ENCODE measurements around the gene TRIM59.
A peak's percentile ranks its signal among the peaks of the same experiment; 100 is the strongest.

TRIM59 gene

DNA sequence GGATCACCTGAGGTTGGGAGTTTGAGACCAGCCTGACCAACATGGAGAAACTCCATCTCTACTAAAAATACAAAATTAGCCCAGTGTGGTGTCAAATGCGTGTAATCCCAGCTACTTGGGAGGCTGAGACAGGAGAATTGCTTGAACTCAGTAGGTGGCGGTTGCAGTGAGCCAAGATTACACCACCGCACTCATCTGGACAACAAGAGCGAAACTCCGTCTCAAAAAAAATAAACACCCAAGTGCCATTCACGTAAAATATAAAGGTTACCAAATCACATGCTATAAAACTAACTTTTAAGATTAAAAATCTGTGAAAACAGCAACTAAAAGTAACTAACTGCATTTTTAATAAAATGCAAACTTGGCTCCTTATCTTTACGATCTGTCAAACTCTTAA, 8.9 kb downstream of the TRIM59 start (continued):
- TF ChIP-seq ZNF529 (tag by site-specific recombination; IDR thresholded peaks at IDR 0.05; ENCODE audit: insufficient replicate concordance): no peak
- TF ChIP-seq SP2 (tag by site-specific recombination; IDR thresholded peaks at IDR 0.05): no peak
- TF ChIP-seq, protein P1, sequence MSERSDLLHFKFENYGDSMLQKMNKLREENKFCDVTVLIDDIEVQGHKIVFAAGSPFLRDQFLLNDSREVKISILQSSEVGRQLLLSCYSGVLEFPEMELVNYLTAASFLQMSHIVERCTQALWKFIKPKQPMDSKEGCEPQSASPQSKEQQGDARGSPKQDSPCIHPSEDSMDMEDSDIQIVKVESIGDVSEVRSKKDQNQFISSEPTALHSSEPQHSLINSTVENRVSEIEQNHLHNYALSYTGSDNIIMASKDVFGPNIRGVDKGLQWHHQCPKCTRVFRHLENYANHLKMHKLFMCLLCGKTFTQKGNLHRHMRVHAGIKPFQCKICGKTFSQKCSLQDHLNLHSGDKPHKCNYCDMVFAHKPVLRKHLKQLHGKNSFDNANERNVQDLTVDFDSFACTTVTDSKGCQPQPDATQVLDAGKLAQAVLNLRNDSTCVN (tag by site-specific recombination; optimal IDR thresholded peaks at IDR 0.05): no peak
- TF ChIP-seq, protein P2, sequence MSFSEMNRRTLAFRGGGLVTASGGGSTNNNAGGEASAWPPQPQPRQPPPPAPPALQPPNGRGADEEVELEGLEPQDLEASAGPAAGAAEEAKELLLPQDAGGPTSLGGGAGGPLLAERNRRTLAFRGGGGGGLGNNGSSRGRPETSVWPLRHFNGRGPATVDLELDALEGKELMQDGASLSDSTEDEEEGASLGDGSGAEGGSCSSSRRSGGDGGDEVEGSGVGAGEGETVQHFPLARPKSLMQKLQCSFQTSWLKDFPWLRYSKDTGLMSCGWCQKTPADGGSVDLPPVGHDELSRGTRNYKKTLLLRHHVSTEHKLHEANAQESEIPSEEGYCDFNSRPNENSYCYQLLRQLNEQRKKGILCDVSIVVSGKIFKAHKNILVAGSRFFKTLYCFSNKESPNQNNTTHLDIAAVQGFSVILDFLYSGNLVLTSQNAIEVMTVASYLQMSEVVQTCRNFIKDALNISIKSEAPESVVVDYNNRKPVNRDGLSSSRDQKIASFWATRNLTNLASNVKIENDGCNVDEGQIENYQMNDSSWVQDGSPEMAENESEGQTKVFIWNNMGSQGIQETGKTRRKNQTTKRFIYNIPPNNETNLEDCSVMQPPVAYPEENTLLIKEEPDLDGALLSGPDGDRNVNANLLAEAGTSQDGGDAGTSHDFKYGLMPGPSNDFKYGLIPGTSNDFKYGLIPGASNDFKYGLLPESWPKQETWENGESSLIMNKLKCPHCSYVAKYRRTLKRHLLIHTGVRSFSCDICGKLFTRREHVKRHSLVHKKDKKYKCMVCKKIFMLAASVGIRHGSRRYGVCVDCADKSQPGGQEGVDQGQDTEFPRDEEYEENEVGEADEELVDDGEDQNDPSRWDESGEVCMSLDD (tag by site-specific recombination; IDR thresholded peaks at IDR 0.05): no peak
- TF ChIP-seq, protein P3, sequence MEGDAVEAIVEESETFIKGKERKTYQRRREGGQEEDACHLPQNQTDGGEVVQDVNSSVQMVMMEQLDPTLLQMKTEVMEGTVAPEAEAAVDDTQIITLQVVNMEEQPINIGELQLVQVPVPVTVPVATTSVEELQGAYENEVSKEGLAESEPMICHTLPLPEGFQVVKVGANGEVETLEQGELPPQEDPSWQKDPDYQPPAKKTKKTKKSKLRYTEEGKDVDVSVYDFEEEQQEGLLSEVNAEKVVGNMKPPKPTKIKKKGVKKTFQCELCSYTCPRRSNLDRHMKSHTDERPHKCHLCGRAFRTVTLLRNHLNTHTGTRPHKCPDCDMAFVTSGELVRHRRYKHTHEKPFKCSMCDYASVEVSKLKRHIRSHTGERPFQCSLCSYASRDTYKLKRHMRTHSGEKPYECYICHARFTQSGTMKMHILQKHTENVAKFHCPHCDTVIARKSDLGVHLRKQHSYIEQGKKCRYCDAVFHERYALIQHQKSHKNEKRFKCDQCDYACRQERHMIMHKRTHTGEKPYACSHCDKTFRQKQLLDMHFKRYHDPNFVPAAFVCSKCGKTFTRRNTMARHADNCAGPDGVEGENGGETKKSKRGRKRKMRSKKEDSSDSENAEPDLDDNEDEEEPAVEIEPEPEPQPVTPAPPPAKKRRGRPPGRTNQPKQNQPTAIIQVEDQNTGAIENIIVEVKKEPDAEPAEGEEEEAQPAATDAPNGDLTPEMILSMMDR (tag by site-specific recombination; IDR thresholded peaks at IDR 0.05): no peak
- TF ChIP-seq, protein P4, sequence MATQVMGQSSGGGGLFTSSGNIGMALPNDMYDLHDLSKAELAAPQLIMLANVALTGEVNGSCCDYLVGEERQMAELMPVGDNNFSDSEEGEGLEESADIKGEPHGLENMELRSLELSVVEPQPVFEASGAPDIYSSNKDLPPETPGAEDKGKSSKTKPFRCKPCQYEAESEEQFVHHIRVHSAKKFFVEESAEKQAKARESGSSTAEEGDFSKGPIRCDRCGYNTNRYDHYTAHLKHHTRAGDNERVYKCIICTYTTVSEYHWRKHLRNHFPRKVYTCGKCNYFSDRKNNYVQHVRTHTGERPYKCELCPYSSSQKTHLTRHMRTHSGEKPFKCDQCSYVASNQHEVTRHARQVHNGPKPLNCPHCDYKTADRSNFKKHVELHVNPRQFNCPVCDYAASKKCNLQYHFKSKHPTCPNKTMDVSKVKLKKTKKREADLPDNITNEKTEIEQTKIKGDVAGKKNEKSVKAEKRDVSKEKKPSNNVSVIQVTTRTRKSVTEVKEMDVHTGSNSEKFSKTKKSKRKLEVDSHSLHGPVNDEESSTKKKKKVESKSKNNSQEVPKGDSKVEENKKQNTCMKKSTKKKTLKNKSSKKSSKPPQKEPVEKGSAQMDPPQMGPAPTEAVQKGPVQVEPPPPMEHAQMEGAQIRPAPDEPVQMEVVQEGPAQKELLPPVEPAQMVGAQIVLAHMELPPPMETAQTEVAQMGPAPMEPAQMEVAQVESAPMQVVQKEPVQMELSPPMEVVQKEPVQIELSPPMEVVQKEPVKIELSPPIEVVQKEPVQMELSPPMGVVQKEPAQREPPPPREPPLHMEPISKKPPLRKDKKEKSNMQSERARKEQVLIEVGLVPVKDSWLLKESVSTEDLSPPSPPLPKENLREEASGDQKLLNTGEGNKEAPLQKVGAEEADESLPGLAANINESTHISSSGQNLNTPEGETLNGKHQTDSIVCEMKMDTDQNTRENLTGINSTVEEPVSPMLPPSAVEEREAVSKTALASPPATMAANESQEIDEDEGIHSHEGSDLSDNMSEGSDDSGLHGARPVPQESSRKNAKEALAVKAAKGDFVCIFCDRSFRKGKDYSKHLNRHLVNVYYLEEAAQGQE (tag by site-specific recombination; IDR thresholded peaks at IDR 0.05): no peak
- TF ChIP-seq KLF9 (tag by site-specific recombination; IDR thresholded peaks at IDR 0.05; ENCODE audit: low read depth): no peak
- TF ChIP-seq ZNF335 (tag by site-specific recombination; conservative IDR thresholded peaks at IDR 0.05): peak; percentile 69
- TF ChIP-seq ZXDB (tag by site-specific recombination; IDR thresholded peaks at IDR 0.05): peak; percentile 82
- TF ChIP-seq, protein P5, sequence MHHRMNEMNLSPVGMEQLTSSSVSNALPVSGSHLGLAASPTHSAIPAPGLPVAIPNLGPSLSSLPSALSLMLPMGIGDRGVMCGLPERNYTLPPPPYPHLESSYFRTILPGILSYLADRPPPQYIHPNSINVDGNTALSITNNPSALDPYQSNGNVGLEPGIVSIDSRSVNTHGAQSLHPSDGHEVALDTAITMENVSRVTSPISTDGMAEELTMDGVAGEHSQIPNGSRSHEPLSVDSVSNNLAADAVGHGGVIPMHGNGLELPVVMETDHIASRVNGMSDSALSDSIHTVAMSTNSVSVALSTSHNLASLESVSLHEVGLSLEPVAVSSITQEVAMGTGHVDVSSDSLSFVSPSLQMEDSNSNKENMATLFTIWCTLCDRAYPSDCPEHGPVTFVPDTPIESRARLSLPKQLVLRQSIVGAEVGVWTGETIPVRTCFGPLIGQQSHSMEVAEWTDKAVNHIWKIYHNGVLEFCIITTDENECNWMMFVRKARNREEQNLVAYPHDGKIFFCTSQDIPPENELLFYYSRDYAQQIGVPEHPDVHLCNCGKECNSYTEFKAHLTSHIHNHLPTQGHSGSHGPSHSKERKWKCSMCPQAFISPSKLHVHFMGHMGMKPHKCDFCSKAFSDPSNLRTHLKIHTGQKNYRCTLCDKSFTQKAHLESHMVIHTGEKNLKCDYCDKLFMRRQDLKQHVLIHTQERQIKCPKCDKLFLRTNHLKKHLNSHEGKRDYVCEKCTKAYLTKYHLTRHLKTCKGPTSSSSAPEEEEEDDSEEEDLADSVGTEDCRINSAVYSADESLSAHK (tag by site-specific recombination; IDR thresholded peaks at IDR 0.05): peak; percentile 72
- no peak for TF ChIP-seq ZNF184 (tag by site-specific recombination; IDR thresholded peaks at IDR 0.05)
- TF ChIP-seq ZNF433 (tag by site-specific recombination; IDR thresholded peaks at IDR 0.05; ENCODE audit: low read depth): no peak
- TF ChIP-seq ZNF561 (tag by site-specific recombination; IDR thresholded peaks at IDR 0.05; ENCODE audit: borderline replicate concordance): peak; percentile 64; the same call in 1 of the 2 replicates
- TF ChIP-seq MYNN (tag by site-specific recombination; IDR thresholded peaks at IDR 0.05; ENCODE audit: borderline replicate concordance): no peak
- TF ChIP-seq ZBTB1 (tag by site-specific recombination; IDR thresholded peaks at IDR 0.05): 0 out of 2 replicates have a peak, but pooled peaks have one; percentile 60
- no peak for TF ChIP-seq ZNF416 (tag by site-specific recombination; IDR thresholded peaks at IDR 0.05)
- no peak for TF ChIP-seq ZNF146 (tag by site-specific recombination; IDR thresholded peaks at IDR 0.05)
- TF ChIP-seq, protein P6, sequence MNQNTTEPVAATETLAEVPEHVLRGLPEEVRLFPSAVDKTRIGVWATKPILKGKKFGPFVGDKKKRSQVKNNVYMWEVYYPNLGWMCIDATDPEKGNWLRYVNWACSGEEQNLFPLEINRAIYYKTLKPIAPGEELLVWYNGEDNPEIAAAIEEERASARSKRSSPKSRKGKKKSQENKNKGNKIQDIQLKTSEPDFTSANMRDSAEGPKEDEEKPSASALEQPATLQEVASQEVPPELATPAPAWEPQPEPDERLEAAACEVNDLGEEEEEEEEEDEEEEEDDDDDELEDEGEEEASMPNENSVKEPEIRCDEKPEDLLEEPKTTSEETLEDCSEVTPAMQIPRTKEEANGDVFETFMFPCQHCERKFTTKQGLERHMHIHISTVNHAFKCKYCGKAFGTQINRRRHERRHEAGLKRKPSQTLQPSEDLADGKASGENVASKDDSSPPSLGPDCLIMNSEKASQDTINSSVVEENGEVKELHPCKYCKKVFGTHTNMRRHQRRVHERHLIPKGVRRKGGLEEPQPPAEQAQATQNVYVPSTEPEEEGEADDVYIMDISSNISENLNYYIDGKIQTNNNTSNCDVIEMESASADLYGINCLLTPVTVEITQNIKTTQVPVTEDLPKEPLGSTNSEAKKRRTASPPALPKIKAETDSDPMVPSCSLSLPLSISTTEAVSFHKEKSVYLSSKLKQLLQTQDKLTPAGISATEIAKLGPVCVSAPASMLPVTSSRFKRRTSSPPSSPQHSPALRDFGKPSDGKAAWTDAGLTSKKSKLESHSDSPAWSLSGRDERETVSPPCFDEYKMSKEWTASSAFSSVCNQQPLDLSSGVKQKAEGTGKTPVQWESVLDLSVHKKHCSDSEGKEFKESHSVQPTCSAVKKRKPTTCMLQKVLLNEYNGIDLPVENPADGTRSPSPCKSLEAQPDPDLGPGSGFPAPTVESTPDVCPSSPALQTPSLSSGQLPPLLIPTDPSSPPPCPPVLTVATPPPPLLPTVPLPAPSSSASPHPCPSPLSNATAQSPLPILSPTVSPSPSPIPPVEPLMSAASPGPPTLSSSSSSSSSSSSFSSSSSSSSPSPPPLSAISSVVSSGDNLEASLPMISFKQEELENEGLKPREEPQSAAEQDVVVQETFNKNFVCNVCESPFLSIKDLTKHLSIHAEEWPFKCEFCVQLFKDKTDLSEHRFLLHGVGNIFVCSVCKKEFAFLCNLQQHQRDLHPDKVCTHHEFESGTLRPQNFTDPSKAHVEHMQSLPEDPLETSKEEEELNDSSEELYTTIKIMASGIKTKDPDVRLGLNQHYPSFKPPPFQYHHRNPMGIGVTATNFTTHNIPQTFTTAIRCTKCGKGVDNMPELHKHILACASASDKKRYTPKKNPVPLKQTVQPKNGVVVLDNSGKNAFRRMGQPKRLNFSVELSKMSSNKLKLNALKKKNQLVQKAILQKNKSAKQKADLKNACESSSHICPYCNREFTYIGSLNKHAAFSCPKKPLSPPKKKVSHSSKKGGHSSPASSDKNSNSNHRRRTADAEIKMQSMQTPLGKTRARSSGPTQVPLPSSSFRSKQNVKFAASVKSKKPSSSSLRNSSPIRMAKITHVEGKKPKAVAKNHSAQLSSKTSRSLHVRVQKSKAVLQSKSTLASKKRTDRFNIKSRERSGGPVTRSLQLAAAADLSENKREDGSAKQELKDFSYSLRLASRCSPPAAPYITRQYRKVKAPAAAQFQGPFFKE (tag by site-specific recombination; IDR thresholded peaks at IDR 0.05; ENCODE audit: borderline replicate concordance): no peak
- TF ChIP-seq ZNF423 (tag by site-specific recombination; IDR thresholded peaks at IDR 0.05): no peak
- no peak for TF ChIP-seq ZNF768 (tag by site-specific recombination; IDR thresholded peaks at IDR 0.05)
- no peak for TF ChIP-seq SP3 (tag by site-specific recombination; IDR thresholded peaks at IDR 0.05)
- TF ChIP-seq ZNF621 (tag by site-specific recombination; IDR thresholded peaks at IDR 0.05): no peak
- TF ChIP-seq ZNF830 (tag by site-specific recombination; IDR thresholded peaks at IDR 0.05; ENCODE audit: low read depth): no peak
